GM20000 (cell line): ENCODE results near the gene FAM78B.

ENCODE experiments used
- DNase-seq: peaks from one replicate; pipeline ENCODE4 v3.0.0; 2012; ENCODE audit warnings: low spot score
- TF ChIP-seq, protein P1 (sequence below): IDR thresholded peaks from 2 replicates; pipeline ENCODE4 v1.5.1; 2012; ENCODE audit warnings: mild to moderate bottlenecking, control low read depth; ENCODE audit errors: extremely low read depth, missing control alignments

Gene FAM78B

DNA sequence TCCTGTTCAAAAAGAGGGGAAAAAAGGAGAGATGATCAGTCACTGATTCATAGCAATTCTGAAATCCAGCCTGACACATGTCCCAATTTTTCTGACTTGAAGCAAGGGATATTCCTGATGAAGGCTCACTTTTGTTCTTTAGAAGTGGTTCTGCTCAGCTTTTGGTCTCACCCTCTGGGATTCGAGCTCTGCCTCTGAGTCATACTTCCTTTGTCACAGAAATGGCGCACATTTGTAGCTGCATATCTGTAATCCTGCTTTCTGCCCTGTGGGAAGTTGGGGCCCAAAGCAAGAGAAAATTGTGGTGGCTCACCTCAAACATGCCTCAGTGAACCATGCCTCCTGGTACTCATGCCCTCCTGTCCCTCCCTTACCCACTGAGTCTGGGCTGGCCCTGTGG is 22.3 kb upstream of the FAM78B start:
- DNase-seq: no peak
- TF ChIP-seq, protein P1, sequence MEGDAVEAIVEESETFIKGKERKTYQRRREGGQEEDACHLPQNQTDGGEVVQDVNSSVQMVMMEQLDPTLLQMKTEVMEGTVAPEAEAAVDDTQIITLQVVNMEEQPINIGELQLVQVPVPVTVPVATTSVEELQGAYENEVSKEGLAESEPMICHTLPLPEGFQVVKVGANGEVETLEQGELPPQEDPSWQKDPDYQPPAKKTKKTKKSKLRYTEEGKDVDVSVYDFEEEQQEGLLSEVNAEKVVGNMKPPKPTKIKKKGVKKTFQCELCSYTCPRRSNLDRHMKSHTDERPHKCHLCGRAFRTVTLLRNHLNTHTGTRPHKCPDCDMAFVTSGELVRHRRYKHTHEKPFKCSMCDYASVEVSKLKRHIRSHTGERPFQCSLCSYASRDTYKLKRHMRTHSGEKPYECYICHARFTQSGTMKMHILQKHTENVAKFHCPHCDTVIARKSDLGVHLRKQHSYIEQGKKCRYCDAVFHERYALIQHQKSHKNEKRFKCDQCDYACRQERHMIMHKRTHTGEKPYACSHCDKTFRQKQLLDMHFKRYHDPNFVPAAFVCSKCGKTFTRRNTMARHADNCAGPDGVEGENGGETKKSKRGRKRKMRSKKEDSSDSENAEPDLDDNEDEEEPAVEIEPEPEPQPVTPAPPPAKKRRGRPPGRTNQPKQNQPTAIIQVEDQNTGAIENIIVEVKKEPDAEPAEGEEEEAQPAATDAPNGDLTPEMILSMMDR: no peak

DNA sequence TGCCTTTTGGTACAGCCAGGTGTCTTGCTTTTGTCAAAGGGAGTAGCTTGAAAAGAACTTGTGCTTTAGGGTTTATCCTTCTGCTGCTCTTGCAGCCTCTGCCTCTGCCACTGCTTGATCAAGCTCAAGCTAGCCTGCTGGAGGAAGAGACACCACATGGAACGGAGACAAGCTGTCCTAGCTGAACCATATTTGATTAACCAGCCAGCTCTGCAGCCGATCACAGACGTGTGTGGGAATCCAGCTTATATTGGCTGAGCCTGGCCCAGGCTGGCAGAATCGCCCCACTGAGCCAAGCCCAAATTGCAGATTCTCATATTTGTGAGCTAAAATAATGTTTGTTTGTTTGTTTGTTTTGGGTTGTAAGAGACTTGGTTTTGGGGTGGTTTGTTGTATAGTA is 18.7 kb upstream of the FAM78B start:
- DNase-seq: no peak
- TF ChIP-seq, protein P1: no peak

DNA sequence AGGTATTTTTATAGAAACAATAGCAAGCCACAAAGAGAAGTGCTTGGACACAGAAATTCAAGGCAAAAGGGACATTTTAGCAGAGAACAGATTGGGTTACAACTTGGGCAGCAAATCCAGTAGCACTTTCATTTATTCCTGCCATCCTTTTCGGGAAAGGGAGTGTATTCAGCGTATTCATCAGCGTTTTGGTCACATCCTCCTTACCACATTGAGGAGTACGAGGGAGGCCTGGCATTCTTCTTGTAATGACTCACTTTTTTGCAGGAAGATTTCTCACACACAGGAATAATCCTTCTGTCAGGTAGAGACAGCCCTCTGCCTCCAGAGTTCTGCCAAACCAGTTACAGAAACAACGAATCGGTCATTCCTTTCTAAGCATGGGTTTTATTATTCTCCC is 18.1 kb upstream of the FAM78B start:
- TF ChIP-seq, protein P1: no peak
- no peak for DNase-seq

DNA sequence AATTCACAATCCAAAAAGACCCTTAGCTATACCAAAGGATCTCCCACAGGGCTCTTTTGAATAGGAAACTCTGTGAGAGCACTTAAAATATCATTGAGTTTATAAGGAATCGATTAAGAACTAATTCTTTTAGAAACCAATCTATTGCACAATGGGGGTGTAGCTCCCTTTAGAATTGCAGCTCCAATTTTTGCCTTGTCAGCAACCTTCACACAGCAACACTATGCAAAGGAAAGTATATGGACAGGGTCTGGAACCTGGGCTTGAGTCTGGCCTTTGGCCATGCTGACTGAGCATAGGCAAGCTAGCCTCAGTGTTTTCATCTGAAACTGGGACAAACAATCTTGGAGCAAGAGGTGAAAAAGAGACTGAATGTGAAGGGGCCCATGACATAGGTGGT is 17.2 kb upstream of the FAM78B start:
- TF ChIP-seq, protein P1: no peak
- no peak for DNase-seq

DNA sequence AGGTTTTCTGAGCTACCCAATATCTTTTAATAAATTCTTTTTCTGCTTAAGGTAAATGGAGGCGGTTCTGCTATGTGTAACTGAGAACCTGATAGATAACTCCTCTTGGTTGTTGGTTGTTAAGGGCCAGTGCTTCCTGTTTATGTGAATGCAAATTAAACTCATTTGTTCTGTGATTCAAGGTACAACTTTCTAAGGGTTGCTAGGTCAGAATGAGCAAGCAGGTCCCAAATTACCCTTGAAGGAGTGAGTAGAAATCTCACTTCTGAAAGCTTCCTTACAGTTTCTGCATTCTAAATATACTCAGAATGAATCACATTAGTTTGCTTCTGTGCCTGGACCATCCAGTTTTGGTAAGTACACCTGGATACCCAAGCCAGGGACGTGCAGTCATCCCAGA is 15.5 kb upstream of the FAM78B start:
- TF ChIP-seq, protein P1: no peak
- no peak for DNase-seq

DNA sequence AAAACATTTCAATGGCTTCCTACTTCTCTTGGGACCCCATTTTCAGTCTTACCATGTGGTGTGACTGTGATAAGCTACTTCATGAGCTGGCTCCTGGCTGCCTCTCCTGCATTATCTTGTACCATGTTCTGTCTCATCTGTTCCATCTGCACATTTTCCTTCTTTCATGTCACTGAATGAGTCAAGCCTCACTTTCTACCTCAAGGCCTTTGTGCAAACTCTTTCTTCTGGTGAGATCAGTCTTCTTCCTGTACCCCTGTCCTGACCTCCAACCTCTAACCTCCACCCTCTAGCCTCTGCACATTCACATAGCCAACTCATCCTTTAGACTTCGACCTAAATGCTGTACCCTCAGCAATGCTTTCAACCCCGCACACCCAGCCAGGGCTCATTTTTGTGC is 9.6 kb upstream of the FAM78B start:
- TF ChIP-seq, protein P1: no peak
- DNase-seq: no peak

DNA sequence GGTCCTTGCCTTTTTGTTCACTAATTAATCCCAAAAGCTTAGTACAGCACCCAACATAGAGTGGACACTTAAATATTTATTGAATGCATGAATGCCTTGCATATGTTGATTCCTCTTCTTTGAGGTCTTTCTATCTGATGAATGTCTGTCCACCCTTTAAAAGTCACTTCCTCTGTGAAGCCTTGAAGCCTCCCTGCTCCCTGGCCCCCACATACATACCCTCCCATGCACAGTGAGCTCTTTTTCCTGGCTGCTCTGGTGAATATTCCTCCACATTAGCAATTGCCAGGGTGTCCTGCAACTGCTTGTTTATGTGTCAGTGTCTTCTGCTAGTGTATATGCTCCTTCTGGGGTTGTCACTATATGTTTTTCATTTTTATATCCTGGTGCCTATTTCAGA is 8.2 kb upstream of the FAM78B start:
- TF ChIP-seq, protein P1: no peak
- DNase-seq: no peak
